ENCODE measurements around the gene TRIM41. TPM values are rescaled to one million over a fixed set of nuclear protein-coding genes. Genes with fewer than 3 reads are reported as not detected.
"Not testable (repeated sequence)": the region's sequence is repeated elsewhere in the genome, so short reads cannot be mapped to it uniquely, and the experiment has no call there.

Gene TRIM41
- total RNA-seq, 3 donors from 2014 or later, result 14.1 to 16.0 (median 15.1) TPM

GRCh38 chr5:181271081-181271480, 48.0 kb downstream of the TRIM41 start:
- Histone ChIP-seq H3K9me3 (no peaks in the 10 kb centered on the region), H3K4me3 (no peak overlapping the region), H3K27me3 (no peaks in the 10 kb centered on the region), H3K27ac (no peak overlapping the region), H3K36me3 (peaks cover 3% of the 10 kb centered on the region), H3K4me1 (no peaks in the 10 kb centered on the region)
- no peak for DNase-seq (ENCODE audit: low spot score in 2 of 2)
- intact Hi-C loops (cut with DNase I; ENCODE audit: low total_unique reads), result no loop called here
- TF ChIP-seq CTCF (IDR thresholded peaks at IDR 0.05), result no peak
- no peak for TF ChIP-seq POLR2A (IDR thresholded peaks at IDR 0.05)
- TF ChIP-seq POLR2AphosphoS5 (IDR thresholded peaks at IDR 0.05), result no peak

GRCh38 chr5:181273433-181273744, 50.3 kb downstream of the TRIM41 start:
- H3K4me1 ChIP-seq; DNase-seq (ENCODE audit: low spot score in 2 of 2); H3K9me3 ChIP-seq; intact Hi-C loops (cut with DNase I; ENCODE audit: low total_unique reads); H3K27me3 ChIP-seq; H3K4me3 ChIP-seq; H3K27ac ChIP-seq; H3K36me3 ChIP-seq: not testable (repeated sequence)

GRCh38 chr5:181280251-181280762, 57.2 kb downstream of the TRIM41 start:
- Histone ChIP-seq H3K27ac (no peak overlapping the region), H3K4me1 (no peaks in the 10 kb centered on the region), H3K27me3 (no peaks in the 10 kb centered on the region), H3K36me3 (no peaks in the 10 kb centered on the region), H3K4me3 (no peak overlapping the region), H3K9me3 (no peaks in the 10 kb centered on the region)
- no peak for DNase-seq (ENCODE audit: low spot score in 2 of 2)
- intact Hi-C loops (cut with DNase I; ENCODE audit: low total_unique reads), result no loop called here
- TF ChIP-seq POLR2A (IDR thresholded peaks at IDR 0.05), result no peak
- no peak for TF ChIP-seq CTCF (IDR thresholded peaks at IDR 0.05)
- TF ChIP-seq POLR2AphosphoS5 (IDR thresholded peaks at IDR 0.05), result no peak

- H3K4me1 ChIP-seq, result no peaks in the 10 kb centered on the region
- H3K27me3 ChIP-seq, result no peaks in the 10 kb centered on the region
- H3K9me3 ChIP-seq, result no peaks in the 10 kb centered on the region
- H3K36me3 ChIP-seq, result no peaks in the 10 kb centered on the region
- DNase-seq (ENCODE audit: low spot score in 2 of 2), result no peak
- TF ChIP-seq POLR2A (IDR thresholded peaks at IDR 0.05), result no peak
- no peak for TF ChIP-seq POLR2AphosphoS5 (IDR thresholded peaks at IDR 0.05)
- TF ChIP-seq CTCF (IDR thresholded peaks at IDR 0.05), result no peak
- H3K4me3 ChIP-seq, result no peak overlapping the region
- H3K27ac ChIP-seq, result no peak overlapping the region
- intact Hi-C loops (cut with DNase I; ENCODE audit: low total_unique reads), result no loop called here
These were observed 58.2 kb downstream of the TRIM41 start for GRCh38 chr5:181281077-181281983.

- Histone ChIP-seq H3K9me3 (no peaks in the 10 kb centered on the region), H3K27me3 (no peaks in the 10 kb centered on the region), H3K27ac (no peak overlapping the region), H3K4me3 (no peak overlapping the region), H3K4me1 (no peaks in the 10 kb centered on the region), H3K36me3 (no peaks in the 10 kb centered on the region)
- intact Hi-C loops (cut with DNase I; ENCODE audit: low total_unique reads), result no loop called here
- DNase-seq (ENCODE audit: low spot score in 2 of 2), result no peak
- TF ChIP-seq POLR2A (IDR thresholded peaks at IDR 0.05) (no peak), POLR2AphosphoS5 (IDR thresholded peaks at IDR 0.05) (no peak), CTCF (IDR thresholded peaks at IDR 0.05) (no peak)
These were observed 58.9 kb downstream of the TRIM41 start for GRCh38 chr5:181281984-181282316.

- H3K36me3 ChIP-seq; H3K27me3 ChIP-seq; H3K4me3 ChIP-seq; H3K4me1 ChIP-seq; H3K9me3 ChIP-seq; DNase-seq (ENCODE audit: low spot score in 2 of 2); H3K27ac ChIP-seq; intact Hi-C loops (cut with DNase I; ENCODE audit: low total_unique reads): not testable (repeated sequence)
These were observed 59.3 kb downstream of the TRIM41 start for GRCh38 chr5:181282415-181282814.

All from breast epithelium (tissue), 4 donors.